GM18505 (cell line): ENCODE measurements around the gene BRMS1.

Experiments used
- ATAC-seq: cut with Tn5 transposase; IDR thresholded peaks from one replicate; pipeline ENCODE4 v1.9.1; 2021; ENCODE audit not compliant: unreplicated experiment
- POLR2A ChIP-seq: IDR thresholded peaks from 4 replicates; pipeline ENCODE4 v1.6.1; 2011; ENCODE audit warnings: borderline replicate concordance; ENCODE audit not compliant: insufficient read depth, insufficient read length; ENCODE audit errors: extremely low read depth

BRMS1 gene

GRCh38 chr11:66349084-66349386 lies 4.1 kb upstream of the BRMS1 start:
- no peak for ATAC-seq
- no peak for TF ChIP-seq POLR2A

DNA sequence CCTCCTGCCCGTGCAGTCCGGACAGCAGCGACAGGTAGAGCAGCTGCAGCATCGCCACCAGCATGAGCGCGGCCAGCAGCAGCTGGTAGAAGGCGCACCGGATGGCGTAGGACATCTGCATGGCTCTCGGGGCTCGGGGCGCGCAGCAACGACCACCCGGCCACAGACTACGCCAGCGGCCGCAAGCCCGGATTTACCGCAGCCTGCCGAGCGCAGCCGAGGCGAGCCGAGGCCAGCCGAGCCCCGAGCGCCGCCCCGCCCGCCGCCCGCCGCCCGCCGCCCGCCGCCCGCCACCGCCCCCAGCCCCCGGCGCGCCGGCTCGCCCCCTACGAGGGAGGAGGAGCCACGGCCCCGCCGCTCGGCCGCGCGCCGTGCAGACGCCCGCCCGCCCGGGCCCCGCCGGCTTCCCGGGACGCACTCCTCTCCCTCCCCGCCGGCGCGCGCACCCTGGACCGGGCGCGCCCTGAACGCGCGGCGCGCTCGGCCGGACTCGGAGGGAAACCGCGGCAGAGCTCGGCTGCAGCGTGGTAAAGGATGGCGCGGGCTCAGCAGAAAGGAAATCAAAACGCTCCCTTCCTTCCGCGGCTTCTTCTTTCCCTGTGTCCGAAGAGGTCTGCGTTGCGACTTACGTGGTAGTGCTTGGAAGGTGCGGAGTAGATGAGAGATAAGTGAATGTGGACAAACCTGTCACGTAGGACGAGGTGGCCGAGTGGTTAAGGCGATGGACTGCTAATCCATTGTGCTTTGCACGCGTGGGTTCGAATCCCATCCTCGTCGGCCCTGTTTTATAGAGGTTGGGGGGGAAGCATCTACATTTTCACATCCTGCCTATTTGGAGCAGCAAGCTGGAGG lies 2.7 kb upstream of the BRMS1 start, which contains the start of gene B4GAT1:
Gene B4GAT1 (minus strand): TSS at position 205 of the 852 bp plus-strand sequence. CDS start 84 bp downstream, at position 121.
- ATAC-seq: peak; percentile 38

GRCh38 chr11:66346476-66347424 lies 1.8 kb upstream of the BRMS1 start:
- TF ChIP-seq POLR2A: no peak
- ATAC-seq: no peak

More for the DNA sequence above, 2.7 kb upstream of the BRMS1 start, which contains the start of gene B4GAT1:
- TF ChIP-seq POLR2A: peak; percentile 69

DNA sequence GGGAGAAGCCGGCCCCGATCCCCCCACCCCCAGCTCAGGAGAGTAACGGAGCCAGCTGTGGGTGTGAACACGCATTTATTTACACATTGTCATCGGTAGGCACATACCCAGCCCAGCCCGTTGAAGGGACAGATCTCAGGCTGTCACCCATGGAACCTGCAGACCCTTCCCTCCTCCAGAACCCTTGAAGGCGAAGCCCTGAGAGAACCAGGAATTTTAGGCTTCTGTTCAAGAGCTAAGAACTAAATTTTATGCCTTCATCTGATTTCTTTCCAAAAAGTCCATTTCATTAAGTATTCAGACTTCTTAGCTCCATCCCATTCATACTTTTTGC lies 379 bp upstream of the BRMS1 start:
- no peak for ATAC-seq

GRCh38 chr11:66343176-66343575 lies 1.7 kb downstream of the BRMS1 start:
- ATAC-seq: no peak
- no peak for TF ChIP-seq POLR2A

More for the DNA sequence above, 379 bp upstream of the BRMS1 start:
- TF ChIP-seq POLR2A: no peak

DNA sequence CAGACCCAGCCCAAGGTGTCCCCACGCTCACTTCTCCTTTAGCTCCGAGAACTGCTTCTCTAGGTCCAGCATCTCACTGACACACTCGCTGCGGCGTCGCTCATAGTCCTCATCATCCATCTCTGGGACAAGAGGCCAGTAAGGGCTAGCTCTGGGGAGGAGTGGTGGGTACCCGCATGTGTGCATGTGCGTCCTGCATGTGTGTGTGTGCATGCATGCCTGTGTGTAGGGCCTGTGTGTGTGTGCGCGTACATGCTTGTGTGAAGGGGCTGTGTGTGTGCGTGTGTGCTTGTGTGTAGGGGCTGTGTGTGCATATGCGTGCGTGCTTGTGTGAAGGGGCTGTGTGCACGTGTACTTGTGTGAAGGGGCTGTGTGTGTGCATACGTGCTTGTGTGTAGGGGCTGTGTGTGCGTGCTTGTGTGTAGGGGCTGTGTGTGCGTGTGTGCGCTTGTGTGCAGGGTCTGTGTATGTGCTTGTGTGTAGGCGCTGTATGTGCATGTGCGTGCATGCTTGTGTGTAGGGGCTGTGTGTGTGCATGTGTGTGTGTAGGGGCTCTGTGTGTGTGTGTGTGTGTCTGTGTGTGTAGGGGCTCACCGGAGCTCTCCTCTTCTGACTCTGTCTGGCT lies 3.3 kb downstream of the BRMS1 start:
- no peak for TF ChIP-seq POLR2A
- ATAC-seq: no peak

DNA sequence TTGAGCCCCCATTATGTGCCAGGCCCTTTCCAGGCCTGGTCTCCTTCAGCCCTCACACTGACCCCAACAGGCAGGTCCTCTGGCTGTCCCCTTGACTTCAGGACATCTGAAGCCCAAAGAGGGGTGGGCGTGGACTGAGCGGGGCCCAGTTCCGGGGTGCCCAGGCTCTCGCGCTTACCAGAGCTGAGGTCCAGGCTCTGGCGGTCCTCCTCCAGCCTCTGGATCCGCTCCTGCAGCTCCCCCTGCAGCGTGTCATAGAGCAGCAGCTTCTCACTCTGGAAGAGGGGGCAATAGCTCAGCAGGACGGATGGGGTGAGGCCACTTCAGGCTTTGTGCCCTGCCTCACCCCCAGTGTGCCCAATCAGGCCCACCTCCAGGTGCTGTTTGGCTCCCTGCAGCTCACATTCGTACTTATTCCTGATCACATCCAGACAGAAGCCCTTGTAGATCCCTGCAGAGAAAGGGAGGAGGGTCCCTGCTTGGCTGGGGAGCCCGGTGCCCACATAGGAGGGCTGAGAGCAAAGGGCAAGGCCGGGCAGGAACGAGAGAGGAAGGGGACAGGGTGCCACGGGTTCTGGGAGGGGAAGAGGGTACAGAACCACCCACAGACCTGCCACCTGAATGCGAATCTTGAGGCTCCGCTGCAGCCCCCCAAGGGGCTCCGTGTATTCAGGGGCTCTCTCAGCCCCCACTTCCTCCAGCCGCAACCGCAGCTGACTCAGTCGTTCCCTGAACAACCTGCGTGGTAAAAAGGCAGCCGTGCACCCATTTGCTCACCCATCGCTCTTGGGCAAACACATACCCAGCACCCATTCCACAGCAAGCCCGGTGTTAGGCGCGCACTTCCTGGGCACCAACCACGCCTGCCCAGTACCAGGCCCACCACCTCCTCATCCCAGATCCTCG lies 4.1 kb downstream of the BRMS1 start:
- no peak for TF ChIP-seq POLR2A

DNA sequence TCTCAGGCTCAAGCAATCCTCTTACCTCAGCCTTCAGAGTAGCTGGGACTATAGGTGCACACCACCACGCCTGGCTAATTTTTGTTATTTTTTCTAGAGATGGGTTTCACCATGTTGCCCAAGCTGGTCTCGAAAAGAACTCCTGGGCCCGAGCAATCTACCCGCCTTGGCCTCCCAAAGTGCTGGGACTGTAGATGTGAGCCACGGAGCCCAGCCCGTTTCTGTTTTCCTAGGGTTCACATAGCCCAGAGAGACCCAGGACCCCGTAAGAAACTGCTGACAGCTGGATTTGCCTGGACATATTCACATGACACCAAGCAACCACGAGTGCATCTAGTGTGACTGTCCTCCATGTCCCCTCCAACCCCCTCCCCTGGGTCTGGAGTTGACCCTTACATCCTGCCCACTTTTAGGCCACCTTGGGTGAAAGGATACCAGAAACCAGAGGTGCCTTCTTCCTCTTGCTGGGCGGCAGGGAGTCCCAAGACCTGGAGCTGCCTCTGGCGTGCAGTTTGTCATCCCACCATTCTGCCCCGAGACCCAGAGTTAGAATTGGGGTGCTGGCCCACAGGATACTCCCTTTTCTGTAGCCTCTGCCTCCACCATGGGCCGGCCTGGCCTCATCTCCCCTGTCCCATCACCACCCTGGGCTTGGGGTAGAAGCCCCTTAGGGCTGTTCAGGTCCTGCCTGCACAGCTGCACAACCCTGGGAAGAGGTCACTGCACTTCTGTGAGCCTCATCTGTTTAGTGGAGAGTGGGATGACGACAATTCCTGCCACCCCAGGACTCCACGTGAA lies 5.0 kb downstream of the BRMS1 start:
- TF ChIP-seq POLR2A: no peak
- ATAC-seq: no peak

More for the DNA sequence above, 4.1 kb downstream of the BRMS1 start:
- ATAC-seq: no peak

DNA sequence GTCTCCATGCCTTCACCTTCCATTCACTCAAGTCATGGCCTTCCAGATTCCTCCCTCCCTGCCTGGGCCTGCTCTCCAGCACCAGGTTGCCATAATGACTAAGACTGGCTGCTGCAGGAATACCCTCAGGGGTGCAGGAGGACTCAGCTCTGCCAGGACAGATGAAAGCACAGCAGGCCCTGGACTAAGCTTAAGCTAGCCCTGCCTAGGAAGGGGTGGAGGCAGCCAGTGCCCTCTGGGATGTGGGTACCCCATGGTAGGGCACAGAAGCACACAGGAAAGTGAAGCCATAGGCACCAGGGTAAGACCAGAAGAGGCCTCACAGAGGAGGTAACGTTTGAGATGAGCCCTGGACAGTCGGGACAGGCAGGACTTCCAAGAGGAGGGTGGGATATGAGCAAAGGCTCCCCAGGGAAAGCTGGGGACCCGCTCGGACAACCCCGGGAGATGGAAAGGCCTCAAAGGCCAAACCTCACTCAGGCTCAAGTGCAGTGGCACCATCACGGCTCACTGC lies 5.7 kb downstream of the BRMS1 start:
- no peak for TF ChIP-seq POLR2A
- no peak for ATAC-seq

DNA sequence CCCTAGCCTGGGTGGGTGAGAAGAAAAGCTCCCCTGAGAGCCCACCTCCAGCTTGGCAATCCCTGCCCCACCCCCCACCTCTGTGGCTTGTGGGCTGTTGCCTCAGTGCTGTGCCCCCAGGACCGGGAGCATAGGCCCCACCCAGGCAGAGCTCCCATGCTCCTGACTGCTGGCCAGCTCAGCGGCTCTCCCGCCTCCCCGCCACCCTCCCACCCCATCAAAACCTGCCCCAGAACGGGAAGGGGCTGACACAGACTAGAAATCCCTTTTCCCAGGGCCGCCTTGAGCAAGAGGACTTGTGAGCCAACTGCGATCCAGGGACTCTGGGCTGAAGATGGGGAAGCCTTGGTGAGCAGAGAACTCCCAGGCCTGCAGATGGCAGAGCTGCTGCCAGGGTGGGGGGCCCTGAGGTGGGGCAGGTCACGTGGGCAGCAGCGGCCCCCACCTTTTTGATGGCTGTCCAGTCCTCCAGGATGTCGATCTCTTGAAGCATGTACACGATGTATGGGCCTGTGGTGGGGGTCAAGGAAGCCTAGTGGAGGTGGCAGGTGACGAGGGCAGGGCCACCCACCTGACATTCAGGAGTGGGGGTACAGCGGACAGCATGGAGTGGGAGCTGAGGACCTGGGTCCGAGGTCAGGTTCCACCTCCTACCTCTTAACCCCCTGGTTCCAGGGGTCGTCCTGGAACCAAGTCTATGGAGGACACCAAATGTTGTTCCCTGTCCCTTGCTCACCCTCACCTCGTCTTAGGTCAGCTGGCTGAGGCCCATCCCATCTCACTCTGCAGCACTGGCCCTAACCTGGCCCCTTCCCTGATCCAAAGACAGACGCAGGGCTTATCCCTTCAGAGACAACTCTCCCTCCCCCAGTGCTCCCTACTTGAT lies 6.4 kb downstream of the BRMS1 start:
- no peak for TF ChIP-seq POLR2A

More for the DNA sequence above, 6.4 kb downstream of the BRMS1 start:
- ATAC-seq: no peak
